Panc1 (cell line): ENCODE results near the gene MVD. TPM values are rescaled to one million over a fixed set of nuclear protein-coding genes. Genes with fewer than 3 reads are reported as not detected.

ENCODE experiments used
- ATAC-seq: fragments of 200-7000 bp; cut with Tn5 transposase; 2 replicates; pipeline ENCODE4 v1.9.1; 2020; ENCODE audit warnings: mild to moderate bottlenecking, moderate library complexity
- BruUV-seq: library from RNA; stranded (reverse); fragments of 400-500 nt; replicated peaks from 2 replicates; lab custom pipeline; 2021; lab: Mats Ljungman, UMichigan
- CTCF ChIA-PET: fragments of 300-600 bp; sonication (Branson Sonifier 250); formaldehyde crosslinking; loops from one replicate; lab custom pipeline; 2022; ENCODE audit warnings: antibody characterized with exemption; lab: Charles Lee
- POLR2A ChIA-PET: fragments of 300-600 bp; sonication (Branson Sonifier 250); formaldehyde crosslinking; loops from one replicate; lab custom pipeline; 2022; ENCODE audit warnings: antibody characterized with exemption; lab: Charles Lee
- DNase-seq: peaks from one replicate; pipeline ENCODE4 v3.0.0-alpha.2; 2010; ENCODE audit warnings: low read depth, low spot score
- H3K27ac ChIP-seq: 2 replicates; pipeline ENCODE4 v1.5.1; 2011; ENCODE audit warnings: mild to moderate bottlenecking, low read length, inconsistent platforms
- H3K27me3 ChIP-seq: fragments of 200-500 bp; sonication (Bioruptor generic); 2 replicates; pipeline ENCODE4 v1.6.0; 2014; ENCODE audit warnings: low read length, inconsistent platforms; ENCODE audit not compliant: control insufficient read depth, insufficient read depth
- H3K36me3 ChIP-seq: fragments of 200-500 bp; sonication (Bioruptor generic); 2 replicates; pipeline ENCODE4 v1.5.1; 2014; ENCODE audit warnings: inconsistent platforms, mild to moderate bottlenecking, low read length, moderate library complexity; ENCODE audit not compliant: control insufficient read depth, insufficient read depth
- H3K4me1 ChIP-seq: 2 replicates; pipeline ENCODE4 v1.5.1; 2011; ENCODE audit warnings: inconsistent platforms, mild to moderate bottlenecking, low read length, moderate library complexity; ENCODE audit not compliant: control insufficient read depth, insufficient read depth
- H3K4me3 ChIP-seq, 2 experiments: 2 replicates each; pipeline ENCODE4 v1.5.1; 2011 to 2012; ENCODE audit warnings: low read depth in 2 of 2, low read length in 2 of 2, mild to moderate bottlenecking in 2 of 2, inconsistent platforms in 1 of 2, moderate library complexity in 1 of 2
- H3K9me3 ChIP-seq: fragments of 200-500 bp; sonication (Bioruptor generic); 2 replicates; pipeline ENCODE4 v1.5.1; 2014; ENCODE audit warnings: low read depth, mild to moderate bottlenecking, inconsistent platforms, low read length, moderate library complexity; ENCODE audit not compliant: control insufficient read depth, insufficient read depth
- CTCF ChIP-seq: fragments of 450-650 bp; IDR thresholded peaks from 2 replicates; pipeline ENCODE4 v1.5.1; 2017; ENCODE audit warnings: mild to moderate bottlenecking
- POLR2AphosphoS5 ChIP-seq: IDR thresholded peaks from 2 replicates; pipeline ENCODE4 v1.6.1; 2012; ENCODE audit warnings: mild to moderate bottlenecking, low read depth, low read length, moderate library complexity
- REST ChIP-seq, 2 experiments: IDR thresholded peaks; 2 replicates each; pipeline ENCODE4 v1.6.1; 2011 to 2012; ENCODE audit warnings: low read depth in 2 of 2, control low read depth in 1 of 2, low read length in 1 of 2, mild to moderate bottlenecking in 1 of 2, moderate library complexity in 1 of 2; ENCODE audit not compliant: insufficient read depth in 1 of 2
- SIN3A ChIP-seq: IDR thresholded peaks from 2 replicates; pipeline ENCODE4 v1.6.1; 2012; ENCODE audit warnings: low read depth, mild to moderate bottlenecking, low read length, moderate library complexity, borderline replicate concordance; ENCODE audit not compliant: insufficient read depth
- TCF7L2 ChIP-seq: IDR thresholded peaks from 2 replicates; pipeline ENCODE4 v1.6.1; 2011; ENCODE audit warnings: mild to moderate bottlenecking, low read depth, low read length, inconsistent platforms
- in situ Hi-C: cut with HindIII; loops from 2 replicates; pipeline ENCODE4 v1.10.0; 2016; ENCODE audit warnings: low sequenced_read_pairs, low pct_unique_long_range_greater_than_20kb
- intact Hi-C: fragments of 100-400 bp; cut with micrococcal nuclease; formaldehyde crosslinking; loops from one replicate; pipeline ENCODE4 v1.10.0; 2022; ENCODE audit not compliant: unreplicated experiment
- total RNA-seq: library from RNA; stranded (reverse); gene quantifications from one replicate; pipeline ENCODE4 v1.2.1, GENCODE V29; 2021; ENCODE audit not compliant: unreplicated experiment

MVD gene
- total RNA-seq, 1 experiment from 2014 or later = 96.8 TPM

GRCh38 chr16:88656291-88656980 lies 6.5 kb downstream of the MVD start:
- intact Hi-C loops (no loop called here), in situ Hi-C loops (no loop called here)
- CTCF ChIA-PET = interaction anchor here (0.5 kb wide), 1 partner anchor 8 kb away, joined by 13 read pairs; no protein-coding TSS in a partner anchor
- H3K27me3 ChIP-seq = no peaks in the 10 kb centered on the region
- ATAC-seq (no peak), DNase-seq (no peak)
- H3K36me3 ChIP-seq = no peaks in the 10 kb centered on the region
- no TSS peak for BruUV-seq
- H3K4me3 ChIP-seq = no peak overlapping the region
- no peaks in the 10 kb centered on the region for H3K9me3 ChIP-seq
- TF ChIP-seq REST (IDR thresholded peaks at IDR 0.05; ENCODE audit: insufficient read depth in 1 of 2, low read depth in 2 of 2, low read length in 1 of 2) = no peak
- no peak for TF ChIP-seq SIN3A
- TF ChIP-seq TCF7L2 = no peak
- no peak for TF ChIP-seq CTCF
- no peak for TF ChIP-seq POLR2AphosphoS5
- POLR2A ChIA-PET = no interaction called here
- H3K27ac ChIP-seq = no peak overlapping the region
- H3K4me1 ChIP-seq = peaks cover 11% of the 10 kb centered on the region

- ATAC-seq (no peak), DNase-seq (no peak)
- no TSS peak for BruUV-seq
- CTCF ChIA-PET = no interaction called here
- no peak overlapping the region for H3K4me3 ChIP-seq
- POLR2A ChIA-PET = no interaction called here
- H3K36me3 ChIP-seq = peaks cover under 1% of the 10 kb centered on the region; the same call in 1 of the 2 replicates
- no peak overlapping the region for H3K27ac ChIP-seq
- peaks cover 9% of the 10 kb centered on the region for H3K4me1 ChIP-seq
- no peaks in the 10 kb centered on the region for H3K9me3 ChIP-seq
- in situ Hi-C loops (no loop called here), intact Hi-C loops (no loop called here)
- no peaks in the 10 kb centered on the region for H3K27me3 ChIP-seq
- no peak for TF ChIP-seq POLR2AphosphoS5
- no peak for TF ChIP-seq CTCF
Observed at GRCh38 chr16:88655733-88656281, 7.1 kb downstream of the MVD start.
